ENCODE results near the gene CDC42EP5.
"Not testable (repeated sequence)": the region's sequence is repeated elsewhere in the genome, so short reads cannot be mapped to it uniquely, and the experiment has no call there.

Gene CDC42EP5

GRCh38 chr19:54473071-54473891 lies at the start of gene CDC42EP5:
TSS of gene CDC42EP5 (minus strand) at chr19:54473296. CDS start at chr19:54465547, 7,749 bp downstream.
- peak; percentile 15 to 29 for DNase-seq

GRCh38 chr19:54521860-54522513 lies 48.9 kb upstream of the CDC42EP5 start:
- no peak for DNase-seq

GRCh38 chr19:54521022-54521859 lies 48.1 kb upstream of the CDC42EP5 start:
- DNase-seq = peak in 1 of 2 donors; percentile 21

GRCh38 chr19:54518844-54519243 lies 45.7 kb upstream of the CDC42EP5 start:
- peak in 1 of 2 donors; percentile 36 for DNase-seq

- peak in 1 of 2 donors; percentile 59 for DNase-seq
Observed at GRCh38 chr19:54517483-54517882, 44.4 kb upstream of the CDC42EP5 start.

GRCh38 chr19:54515156-54515555 lies 42.1 kb upstream of the CDC42EP5 start:
- DNase-seq = no peak

- not testable (repeated sequence) for DNase-seq
Observed at GRCh38 chr19:54509200-54509940, 36.3 kb upstream of the CDC42EP5 start.

GRCh38 chr19:54508487-54508886 lies 35.4 kb upstream of the CDC42EP5 start:
- DNase-seq = not testable (repeated sequence)

GRCh38 chr19:54507824-54508223 lies 34.7 kb upstream of the CDC42EP5 start:
- DNase-seq = no peak

GRCh38 chr19:54507038-54507717 lies 34.1 kb upstream of the CDC42EP5 start:
- not testable (repeated sequence) for DNase-seq

- no peak for DNase-seq
Observed at GRCh38 chr19:54506079-54506478, 33.0 kb upstream of the CDC42EP5 start.

- not testable (repeated sequence) for DNase-seq
Observed at GRCh38 chr19:54505542-54505941, 32.4 kb upstream of the CDC42EP5 start.

- DNase-seq = no peak
Observed at GRCh38 chr19:54502518-54503048, 29.5 kb upstream of the CDC42EP5 start, which contains the start of gene LAIR2. TSS of gene LAIR2 (plus strand) at chr19:54502831. CDS start at chr19:54502919, 88 bp downstream.

GRCh38 chr19:54498451-54498772 lies 25.3 kb upstream of the CDC42EP5 start:
- not testable (repeated sequence) for DNase-seq

- not testable (repeated sequence) for DNase-seq
Observed at GRCh38 chr19:54497747-54498450, 24.8 kb upstream of the CDC42EP5 start.

- DNase-seq = not testable (repeated sequence)
Observed at GRCh38 chr19:54495284-54495683, 22.2 kb upstream of the CDC42EP5 start.

GRCh38 chr19:54493967-54494585 lies 21.0 kb upstream of the CDC42EP5 start:
- DNase-seq = no peak

- not testable (repeated sequence) for DNase-seq
Observed at GRCh38 chr19:54493056-54493455, 20.0 kb upstream of the CDC42EP5 start.

GRCh38 chr19:54492568-54492967 lies 19.5 kb upstream of the CDC42EP5 start:
- DNase-seq = no peak

- DNase-seq = no peak
Observed at GRCh38 chr19:54489766-54490165, 16.7 kb upstream of the CDC42EP5 start.
